Stomach (tissue), 9 donors: ENCODE results near the gene TNRC6C. TPM values are rescaled to one million over a fixed set of nuclear protein-coding genes. Genes with fewer than 3 reads are reported as not detected.

ENCODE experiments used
- DNase-seq, 2 donors: peaks; one replicate each; pipeline versions ENCODE4 v3.0.0 to v3.0.0-alpha.2; 2013 to 2019
- H3K27ac ChIP-seq, 5 donors: fragments of 200-600 bp in 4 of 5; sonication (generic) in 4 of 5; one replicate each; pipeline ENCODE4 v1.5.1; 2013 to 2019; ENCODE audit warnings: mild to moderate bottlenecking in 1 of 5, moderate library complexity in 1 of 5
- H3K27me3 ChIP-seq, 3 donors: fragments of 200-600 bp; sonication (generic); one replicate each; pipeline ENCODE4 v1.5.1; 2017 to 2019; ENCODE audit warnings: mixed run types in 1 of 3
- H3K36me3 ChIP-seq, 4 donors: fragments of 200-600 bp; sonication (generic); 1 replicate in 3 of 4; 2 replicates in 1 of 4; pipeline ENCODE4 v1.5.1; 2016 to 2019
- H3K4me1 ChIP-seq, 4 donors: fragments of 200-600 bp; sonication (generic); one replicate each; pipeline ENCODE4 v1.5.1; 2016 to 2019
- H3K4me3 ChIP-seq, 4 donors: fragments of 200-600 bp; sonication (generic) in 3 of 4; one replicate each; pipeline ENCODE4 v1.5.1; 2016 to 2019; ENCODE audit warnings: mild to moderate bottlenecking in 1 of 4
- H3K9me3 ChIP-seq, 4 donors: fragments of 200-600 bp; sonication (generic); one replicate each; pipeline ENCODE4 v1.5.1; 2016 to 2019
- EP300 ChIP-seq: sonication (generic); formaldehyde crosslinking; IDR thresholded peaks from one replicate; pipeline ENCODE4 v1.6.1; 2017; ENCODE audit warnings: antibody characterized with exemption
- POLR2A ChIP-seq, 4 donors: fragments of 450-650 bp; IDR thresholded peaks; one replicate each; pipeline ENCODE4 v1.6.1; 2016; ENCODE audit warnings: antibody characterized with exemption in 4 of 4, control low read depth in 2 of 4, mild to moderate bottlenecking in 1 of 4, moderate library complexity in 1 of 4
- POLR2AphosphoS5 ChIP-seq, 3 donors: sonication (generic); formaldehyde crosslinking; IDR thresholded peaks; one replicate each; pipeline ENCODE4 v1.6.1; 2016; ENCODE audit warnings: antibody characterized with exemption in 3 of 3
- WGBS, 5 donors: extraction: QIAGEN DNeasy Blood & Tissue Kit in 3 of 5; methylation state at CpG; one replicate each; pipeline versions ENCODE4 v1.1.5 to v1.1.7; 2013 to 2018; 5-methylcytosine and 5-hydroxymethylcytosine counted together
- intact Hi-C: fragments of 100-400 bp; cut with DNase I; formaldehyde crosslinking; loops from one replicate; pipeline ENCODE4 v1.15.1; 2023; ENCODE audit warnings: low total_unique reads
- polyA plus RNA-seq, 3 donors: library from polyadenylated mRNA; stranded (reverse); fragments of 200-250 nt; gene quantifications; one replicate each; pipeline ENCODE4 v1.2.3, GENCODE V29; 2013
- total RNA-seq, 5 donors: library from RNA; depleted of rRNA; stranded (reverse); fragments of >200 nt; gene quantifications; one replicate each; pipeline versions ENCODE4 v1.1.0 to v1.2.3, GENCODE V29; 2014 to 2016
- TF ChIP-seq, protein P1 (sequence below), 7 experiments: fragments of 450-650 bp in 4 of 7; fragments of 200-600 bp in 3 of 7; sonication (generic) in 3 of 7; IDR thresholded peaks; one replicate each; pipeline ENCODE4 v1.5.1; 2016 to 2019; ENCODE audit warnings: antibody characterized with exemption in 7 of 7, control low read depth in 2 of 7, mild to moderate bottlenecking in 1 of 7
- donor health status: healthy with polysubstance abuse.
- donor health status: Bipolar disorder and iron deficiency.
- donor health status: healthy.

Gene TNRC6C
- total and polyA plus RNA-seq, 8 donors = 0.92 to 64.8 (median 9.6) TPM

GRCh38 chr17:77925831-77926543, 32.5 kb upstream of the TNRC6C start:
- H3K4me1 ChIP-seq = peaks cover 0 to 8% (median 7%) of the 10 kb centered on the region in 4 donors
- no peak overlapping the region for H3K4me3 ChIP-seq
- WGBS, 5 donors = 75 to 88% (median 85%) methylated on average over 11 of the region's 11 CpGs
- DNase-seq = no peak
- no peaks in the 10 kb centered on the region for H3K36me3 ChIP-seq
- peaks cover 0 to 6% (median 0%) of the 10 kb centered on the region in 4 donors for H3K9me3 ChIP-seq
- peaks cover 0 to 53% (median 11%) of the 10 kb centered on the region in 3 donors for H3K27me3 ChIP-seq
- intact Hi-C loops = no loop called here
- H3K27ac ChIP-seq = no peak overlapping the region
- no peak for TF ChIP-seq EP300
- TF ChIP-seq POLR2AphosphoS5 (IDR thresholded peaks at IDR 0.05) = no peak

GRCh38 chr17:77926981-77927380, 31.5 kb upstream of the TNRC6C start:
- no peak for TF ChIP-seq POLR2AphosphoS5 (IDR thresholded peaks at IDR 0.05)
- TF ChIP-seq, protein P1, sequence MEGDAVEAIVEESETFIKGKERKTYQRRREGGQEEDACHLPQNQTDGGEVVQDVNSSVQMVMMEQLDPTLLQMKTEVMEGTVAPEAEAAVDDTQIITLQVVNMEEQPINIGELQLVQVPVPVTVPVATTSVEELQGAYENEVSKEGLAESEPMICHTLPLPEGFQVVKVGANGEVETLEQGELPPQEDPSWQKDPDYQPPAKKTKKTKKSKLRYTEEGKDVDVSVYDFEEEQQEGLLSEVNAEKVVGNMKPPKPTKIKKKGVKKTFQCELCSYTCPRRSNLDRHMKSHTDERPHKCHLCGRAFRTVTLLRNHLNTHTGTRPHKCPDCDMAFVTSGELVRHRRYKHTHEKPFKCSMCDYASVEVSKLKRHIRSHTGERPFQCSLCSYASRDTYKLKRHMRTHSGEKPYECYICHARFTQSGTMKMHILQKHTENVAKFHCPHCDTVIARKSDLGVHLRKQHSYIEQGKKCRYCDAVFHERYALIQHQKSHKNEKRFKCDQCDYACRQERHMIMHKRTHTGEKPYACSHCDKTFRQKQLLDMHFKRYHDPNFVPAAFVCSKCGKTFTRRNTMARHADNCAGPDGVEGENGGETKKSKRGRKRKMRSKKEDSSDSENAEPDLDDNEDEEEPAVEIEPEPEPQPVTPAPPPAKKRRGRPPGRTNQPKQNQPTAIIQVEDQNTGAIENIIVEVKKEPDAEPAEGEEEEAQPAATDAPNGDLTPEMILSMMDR (IDR thresholded peaks at IDR 0.05) = no peak
- TF ChIP-seq POLR2A (IDR thresholded peaks at IDR 0.05) = no peak
- no peak for TF ChIP-seq EP300
- Histone ChIP-seq H3K27me3 (peaks cover 0 to 59% (median 11%) of the 10 kb centered on the region in 3 donors), H3K36me3 (no peaks in the 10 kb centered on the region), H3K4me1 (peaks cover 0 to 8% (median 7%) of the 10 kb centered on the region in 4 donors), H3K27ac (no peak overlapping the region), H3K4me3 (no peak overlapping the region), H3K9me3 (peaks cover 0 to 1% (median 0%) of the 10 kb centered on the region in 4 donors)
- no peak for DNase-seq
- WGBS, 5 donors = 79 to 88% (median 86%) methylated on average over 2 of the region's 2 CpGs
- intact Hi-C loops = no loop called here

DNA sequence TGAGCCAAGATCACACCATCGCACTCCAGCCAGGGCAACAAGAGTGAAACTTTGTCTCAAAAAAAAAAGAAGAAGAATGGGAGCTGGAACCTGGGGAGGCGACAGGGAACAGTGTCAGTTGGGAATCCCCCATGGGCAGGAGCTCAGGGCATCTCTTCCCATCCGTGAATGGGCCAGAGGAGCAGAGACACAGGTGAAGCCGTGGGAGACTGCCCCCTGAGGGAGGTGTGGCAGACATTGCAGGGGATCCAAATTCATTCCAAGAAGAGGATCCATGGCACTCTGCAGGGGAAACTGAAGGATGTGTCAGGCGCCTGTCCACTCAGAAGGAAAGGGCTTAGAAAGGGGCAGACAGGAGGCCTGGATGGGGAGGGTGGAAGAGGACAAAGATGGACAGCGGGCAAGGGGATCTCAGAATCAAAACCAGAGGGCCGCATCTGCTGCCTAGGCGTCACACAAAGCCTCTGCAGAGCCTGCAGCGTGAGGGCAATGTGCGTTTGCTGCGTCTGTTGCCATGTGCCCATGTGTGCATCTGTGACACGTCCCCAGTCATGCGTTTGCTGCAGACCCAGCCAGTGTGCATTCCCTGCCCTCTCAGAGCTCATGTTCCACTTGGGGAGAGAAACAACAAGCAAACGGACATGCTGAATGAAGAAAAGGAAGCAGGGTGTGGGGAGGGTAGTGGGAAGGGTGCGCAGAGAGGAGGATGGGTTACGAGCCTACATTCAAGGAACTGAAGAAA, 30.6 kb upstream of the TNRC6C start:
- DNase-seq = no peak
- H3K4me1 ChIP-seq = peaks cover 0 to 8% (median 7%) of the 10 kb centered on the region in 4 donors
- no peaks in the 10 kb centered on the region for H3K36me3 ChIP-seq
- H3K27ac ChIP-seq = no peak overlapping the region
- no peak overlapping the region for H3K4me3 ChIP-seq
- WGBS, 5 donors = 81 to 85% (median 84%) methylated on average over 15 to 16 of the region's 16 CpGs
- no peak for TF ChIP-seq POLR2AphosphoS5 (IDR thresholded peaks at IDR 0.05)
- TF ChIP-seq, protein P1 (IDR thresholded peaks at IDR 0.05) = no peak
- TF ChIP-seq EP300 = no peak
- no peak for TF ChIP-seq POLR2A (IDR thresholded peaks at IDR 0.05)
- H3K27me3 ChIP-seq = peaks cover 0 to 52% (median 11%) of the 10 kb centered on the region in 3 donors
- H3K9me3 ChIP-seq = no peaks in the 10 kb centered on the region
- intact Hi-C loops = no loop called here

DNA sequence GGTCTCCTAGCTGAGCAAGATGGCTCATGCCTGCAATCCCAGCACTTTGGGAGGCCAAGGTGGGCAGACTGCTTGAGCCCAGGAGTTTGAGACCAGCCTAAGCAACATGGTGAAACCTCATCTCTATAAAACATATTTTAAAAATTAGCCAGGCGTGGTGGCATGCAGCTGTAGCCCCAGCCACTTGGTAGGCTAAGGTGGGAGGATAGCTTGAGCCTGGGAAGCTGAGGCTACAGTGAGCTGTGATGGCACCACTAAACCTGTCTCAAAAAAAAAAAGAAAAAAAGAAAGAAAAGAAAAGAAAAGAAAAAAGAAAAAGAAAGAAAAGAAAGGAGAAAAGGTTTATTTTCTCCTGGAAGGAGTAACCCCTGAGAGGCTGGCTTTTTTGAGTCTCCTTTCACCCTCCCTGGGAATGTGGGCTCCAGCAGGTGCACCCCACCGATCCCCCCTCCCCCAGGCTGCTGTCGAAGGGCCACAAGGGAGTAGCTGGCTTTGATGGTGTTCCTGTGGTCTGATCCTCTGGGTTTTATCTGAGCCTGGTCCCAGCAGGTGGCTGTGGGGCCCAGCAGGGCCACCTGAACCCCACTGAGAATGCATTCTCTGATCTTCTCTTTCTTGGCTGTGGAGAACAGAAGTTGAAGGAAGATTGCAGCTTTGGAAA, 29.9 kb upstream of the TNRC6C start:
- peaks cover 0 to 8% (median 7%) of the 10 kb centered on the region in 4 donors for H3K4me1 ChIP-seq
- TF ChIP-seq POLR2A (IDR thresholded peaks at IDR 0.05) (no peak), EP300 (no peak), POLR2AphosphoS5 (IDR thresholded peaks at IDR 0.05) (no peak)
- TF ChIP-seq, protein P1 (IDR thresholded peaks at IDR 0.05) = no peak
- WGBS, 5 donors = 63 to 81% (median 66%) methylated on average over 3 of the region's 3 CpGs
- DNase-seq = no peak
- peaks cover 0 to 47% (median 5%) of the 10 kb centered on the region in 3 donors for H3K27me3 ChIP-seq
- H3K36me3 ChIP-seq = no peaks in the 10 kb centered on the region
- no peak overlapping the region for H3K27ac ChIP-seq
- intact Hi-C loops = no loop called here
- H3K4me3 ChIP-seq = no peak overlapping the region
- no peaks in the 10 kb centered on the region for H3K9me3 ChIP-seq
